BE2C (cell line): ENCODE measurements around the gene RPH3AL.
"Not testable (repeated sequence)": the region's sequence is repeated elsewhere in the genome, so short reads cannot be mapped to it uniquely, and the experiment has no call there.

Experiments used
- DNase-seq: peaks from one replicate; pipeline ENCODE4 v3.0.0-alpha.2; 2020
- H3K27me3 ChIP-seq: fragments of 250-450 bp; sonication (Bioruptor Pico); 2 replicates; pipeline ENCODE4 v1.5.1; 2020; ENCODE audit warnings: mild to moderate bottlenecking
- H3K36me3 ChIP-seq: fragments of 250-450 bp; sonication (Bioruptor Pico); 2 replicates; pipeline ENCODE4 v1.5.1; 2020; ENCODE audit warnings: mild to moderate bottlenecking
- H3K4me1 ChIP-seq: fragments of 250-450 bp; sonication (Bioruptor Pico); 2 replicates; pipeline ENCODE4 v1.5.1; 2020
- H3K4me3 ChIP-seq: 2 replicates; pipeline ENCODE4 v1.5.1; 2011; ENCODE audit warnings: low read depth, low read length
- H3K9me3 ChIP-seq: fragments of 250-450 bp; sonication (Bioruptor Pico); 2 replicates; pipeline ENCODE4 v1.5.1; 2020
- TF ChIP-seq, protein P1 (sequence below): IDR thresholded peaks from 2 replicates; pipeline ENCODE4 v1.5.1; 2012; ENCODE audit warnings: mild to moderate bottlenecking, low read depth, low read length

RPH3AL gene

DNA sequence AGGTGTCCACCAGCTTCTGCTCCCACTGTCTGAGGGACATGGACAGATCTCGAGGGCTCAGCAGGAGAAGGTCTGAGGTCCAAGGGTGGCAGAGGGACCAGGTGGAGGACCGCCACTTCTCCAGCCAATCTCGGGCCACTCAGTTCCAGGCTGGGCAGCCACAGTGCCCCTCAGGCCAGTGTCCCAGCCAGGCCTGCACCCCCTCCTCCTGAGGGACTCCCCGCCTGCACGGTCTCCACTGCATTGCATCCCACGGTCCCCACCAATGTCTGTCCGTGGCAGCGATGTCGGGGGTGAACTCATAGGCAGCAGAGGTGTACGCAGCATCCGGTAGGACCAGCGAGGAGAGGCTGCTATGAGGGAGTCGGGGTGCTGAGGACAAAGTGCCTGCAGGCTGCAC is 107.0 kb downstream of the RPH3AL start:
- no peaks in the 10 kb centered on the region for H3K4me1 ChIP-seq
- no peaks in the 10 kb centered on the region for H3K27me3 ChIP-seq
- TF ChIP-seq, protein P1, sequence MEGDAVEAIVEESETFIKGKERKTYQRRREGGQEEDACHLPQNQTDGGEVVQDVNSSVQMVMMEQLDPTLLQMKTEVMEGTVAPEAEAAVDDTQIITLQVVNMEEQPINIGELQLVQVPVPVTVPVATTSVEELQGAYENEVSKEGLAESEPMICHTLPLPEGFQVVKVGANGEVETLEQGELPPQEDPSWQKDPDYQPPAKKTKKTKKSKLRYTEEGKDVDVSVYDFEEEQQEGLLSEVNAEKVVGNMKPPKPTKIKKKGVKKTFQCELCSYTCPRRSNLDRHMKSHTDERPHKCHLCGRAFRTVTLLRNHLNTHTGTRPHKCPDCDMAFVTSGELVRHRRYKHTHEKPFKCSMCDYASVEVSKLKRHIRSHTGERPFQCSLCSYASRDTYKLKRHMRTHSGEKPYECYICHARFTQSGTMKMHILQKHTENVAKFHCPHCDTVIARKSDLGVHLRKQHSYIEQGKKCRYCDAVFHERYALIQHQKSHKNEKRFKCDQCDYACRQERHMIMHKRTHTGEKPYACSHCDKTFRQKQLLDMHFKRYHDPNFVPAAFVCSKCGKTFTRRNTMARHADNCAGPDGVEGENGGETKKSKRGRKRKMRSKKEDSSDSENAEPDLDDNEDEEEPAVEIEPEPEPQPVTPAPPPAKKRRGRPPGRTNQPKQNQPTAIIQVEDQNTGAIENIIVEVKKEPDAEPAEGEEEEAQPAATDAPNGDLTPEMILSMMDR = no peak
- no peak overlapping the region for H3K4me3 ChIP-seq
- H3K36me3 ChIP-seq = no peaks in the 10 kb centered on the region
- no peak for DNase-seq
- H3K9me3 ChIP-seq = no peaks in the 10 kb centered on the region

DNA sequence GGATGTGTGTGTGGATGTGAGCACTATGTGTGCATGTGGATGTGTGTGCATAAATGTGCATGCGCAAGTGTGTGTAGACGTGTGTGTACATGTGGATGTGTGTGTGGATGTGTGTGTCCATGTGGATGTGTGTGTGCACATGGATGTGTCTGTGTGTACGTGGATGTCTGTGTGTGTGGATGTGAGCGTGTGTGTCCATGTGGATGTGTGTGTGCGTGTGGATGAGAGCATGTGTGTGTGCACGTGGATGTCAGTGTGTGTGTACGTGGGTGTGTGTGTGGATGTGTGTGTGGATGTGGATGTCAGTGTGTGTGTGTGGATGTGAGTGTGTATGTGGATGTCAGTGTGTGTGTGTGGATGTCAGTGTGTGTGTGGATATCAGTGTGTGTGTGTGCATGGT is 107.6 kb downstream of the RPH3AL start:
- Histone ChIP-seq H3K4me1 (no peaks in the 10 kb centered on the region), H3K4me3 (no peak overlapping the region), H3K9me3 (no peaks in the 10 kb centered on the region), H3K36me3 (no peaks in the 10 kb centered on the region), H3K27me3 (no peaks in the 10 kb centered on the region)
- DNase-seq = no peak
- TF ChIP-seq, protein P1 = no peak

GRCh38 chr17:243924-244323 is 108.7 kb downstream of the RPH3AL start:
- DNase-seq, H3K36me3 ChIP-seq, H3K9me3 ChIP-seq, H3K4me3 ChIP-seq, H3K27me3 ChIP-seq, H3K4me1 ChIP-seq: not testable (repeated sequence)

- no peak for DNase-seq
- H3K4me1 ChIP-seq = no peaks in the 10 kb centered on the region
- no peaks in the 10 kb centered on the region for H3K27me3 ChIP-seq
- H3K36me3 ChIP-seq = no peaks in the 10 kb centered on the region
- H3K9me3 ChIP-seq = no peaks in the 10 kb centered on the region
- H3K4me3 ChIP-seq = no peak overlapping the region
- TF ChIP-seq, protein P1 = no peak
Measured at GRCh38 chr17:238964-239259, 113.7 kb downstream of the RPH3AL start.

GRCh38 chr17:238071-238963 is 114.3 kb downstream of the RPH3AL start:
- Histone ChIP-seq H3K36me3 (no peaks in the 10 kb centered on the region), H3K9me3 (no peaks in the 10 kb centered on the region), H3K4me3 (no peak overlapping the region), H3K27me3 (no peaks in the 10 kb centered on the region), H3K4me1 (no peaks in the 10 kb centered on the region)
- TF ChIP-seq, protein P1 = no peak
- DNase-seq = no peak

- TF ChIP-seq, protein P1 = no peak
- no peak for DNase-seq
- Histone ChIP-seq H3K4me3 (no peak overlapping the region), H3K9me3 (no peaks in the 10 kb centered on the region), H3K36me3 (no peaks in the 10 kb centered on the region), H3K27me3 (no peaks in the 10 kb centered on the region), H3K4me1 (no peaks in the 10 kb centered on the region)
Measured at GRCh38 chr17:237406-237955, 115.1 kb downstream of the RPH3AL start.
